ENCODE data around the gene IL22.
A peak's percentile ranks its signal among the peaks of the same experiment; 100 is the strongest.
"Not testable (repeated sequence)": the region's sequence is repeated elsewhere in the genome, so short reads cannot be mapped to it uniquely, and the experiment has no call there.

The IL22 gene

GRCh38 chr12:68229956-68230355 is 23.4 kb downstream of the IL22 start:
- no peak for DNase-seq (ENCODE audit: low spot score)

GRCh38 chr12:68227356-68227755 is 26.0 kb downstream of the IL22 start:
- DNase-seq (ENCODE audit: low spot score), result no peak

DNA sequence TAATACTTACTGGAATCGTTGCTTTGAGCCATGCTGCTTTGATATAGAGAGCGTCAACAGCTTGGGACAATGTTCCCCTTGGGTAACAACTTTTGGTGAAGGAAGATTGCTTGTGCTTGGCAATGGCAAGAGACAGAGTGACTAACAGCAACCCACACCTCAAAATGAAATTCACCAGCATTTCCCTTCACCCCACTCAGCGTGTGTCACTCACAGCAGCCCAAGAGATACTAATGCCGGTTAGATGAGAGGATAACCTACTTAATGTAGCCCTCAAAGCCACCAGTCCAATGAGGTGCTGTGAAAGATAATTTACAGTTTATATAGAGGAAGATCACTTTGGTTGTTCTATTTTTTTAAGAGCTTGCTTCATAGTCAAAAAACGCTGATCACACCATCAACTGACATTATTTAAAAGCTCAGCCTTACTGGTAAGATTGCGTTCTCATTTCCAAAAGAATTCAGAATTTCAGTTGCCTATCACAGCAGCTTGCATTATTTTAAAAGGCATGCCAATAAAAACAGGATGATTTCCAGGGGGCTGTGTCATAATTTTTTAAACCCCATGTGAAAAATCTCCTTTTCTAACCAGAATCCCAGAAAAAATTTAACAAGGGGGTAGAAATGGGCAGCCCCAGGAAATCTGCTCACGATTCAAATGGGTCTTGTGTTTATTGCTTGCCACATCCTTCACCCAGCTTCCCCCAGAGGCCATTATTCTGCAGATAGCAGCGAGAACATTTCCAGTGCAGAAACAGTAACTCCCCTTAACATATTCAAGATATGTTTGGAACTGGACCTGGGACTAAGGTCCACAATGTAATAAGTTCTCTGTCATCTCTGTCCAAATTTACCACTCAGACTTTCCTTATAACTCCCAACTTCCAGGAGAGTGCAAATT is 27.6 kb downstream of the IL22 start, which contains the start of gene IL26:
IL26 (minus strand) TSS at position 235 of the 901 bp plus-strand sequence; CDS start at position 181, 54 bp downstream.
- DNase-seq (ENCODE audit: low spot score), result no peak

- DNase-seq (ENCODE audit: low spot score), result peak; percentile 14
Observed at GRCh38 chr12:68224613-68225285, 28.7 kb downstream of the IL22 start.

DNA sequence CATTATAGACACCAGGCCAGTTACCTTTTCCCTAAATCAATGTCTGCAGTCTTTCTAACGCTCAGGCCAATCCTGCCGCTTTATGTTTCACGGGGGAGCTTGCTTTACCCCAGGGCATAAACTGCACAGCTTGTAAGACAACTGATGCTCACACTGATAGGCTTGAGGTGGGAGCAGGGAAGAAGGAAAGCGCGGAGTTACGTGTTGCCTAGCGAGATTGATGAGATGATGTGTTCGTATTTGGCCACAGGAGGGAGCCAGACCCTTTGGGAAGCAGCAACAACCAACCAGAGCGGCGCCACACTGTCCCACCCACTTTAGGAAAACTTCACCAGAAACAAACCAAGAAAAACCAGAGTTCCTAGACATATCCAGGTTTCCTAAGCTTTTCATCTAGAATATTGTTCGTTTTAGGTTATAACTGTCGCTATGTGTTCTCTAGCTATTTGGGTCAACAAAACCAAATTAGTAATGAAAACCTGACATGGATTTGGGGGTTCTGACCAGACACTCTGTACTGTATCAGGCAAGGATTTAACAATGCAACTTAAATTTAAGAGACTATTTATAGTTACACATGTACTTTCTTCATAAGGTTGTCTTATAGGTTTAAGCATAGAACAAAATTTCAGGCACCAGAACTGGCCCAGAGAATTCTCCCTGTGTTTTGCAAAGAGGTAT is 30.2 kb downstream of the IL22 start:
- DNase-seq (ENCODE audit: low spot score), result peak; percentile 88

DNA sequence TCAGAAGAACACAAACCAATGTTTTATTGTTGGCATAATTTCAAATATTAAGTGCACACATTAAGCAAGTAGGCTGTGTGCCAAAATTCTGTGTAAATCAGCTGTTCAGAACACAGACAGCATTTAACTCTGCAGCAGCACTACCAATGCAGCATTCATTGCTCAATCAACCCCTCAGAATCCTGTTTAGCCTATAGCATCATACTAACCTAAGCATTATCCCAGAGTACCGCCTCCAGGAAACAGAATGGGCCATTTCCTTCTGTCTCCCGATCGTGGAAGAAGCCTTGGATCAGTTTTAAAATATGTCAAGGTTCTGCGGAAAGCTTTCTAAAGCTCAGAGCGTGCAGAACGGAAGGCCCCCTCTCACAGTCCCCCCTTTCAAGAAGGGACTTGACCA is 31.1 kb downstream of the IL22 start:
- no peak for DNase-seq (ENCODE audit: low spot score)

- DNase-seq (ENCODE audit: low spot score), result no peak
Observed at GRCh38 chr12:68221497-68221896, 31.9 kb downstream of the IL22 start.

DNA sequence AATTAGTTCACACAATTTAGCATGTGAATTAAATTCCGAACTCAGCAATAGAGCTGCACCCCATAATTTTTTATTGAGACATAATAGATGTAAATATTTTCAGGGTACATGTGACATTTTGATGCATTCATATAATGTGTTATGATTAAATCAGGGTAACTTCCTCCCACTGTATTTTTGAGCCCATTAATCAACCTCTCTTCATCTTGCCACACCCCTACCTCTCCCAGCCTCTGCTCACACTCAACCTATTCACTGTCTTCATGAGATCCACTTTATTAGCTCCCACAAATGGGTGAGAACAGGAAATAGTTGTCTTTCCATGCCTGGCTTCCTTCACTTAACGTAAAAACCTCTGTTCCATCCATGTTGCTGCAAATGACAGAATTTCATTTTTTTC is 42.5 kb downstream of the IL22 start:
- no peak for DNase-seq (ENCODE audit: low spot score)

DNA sequence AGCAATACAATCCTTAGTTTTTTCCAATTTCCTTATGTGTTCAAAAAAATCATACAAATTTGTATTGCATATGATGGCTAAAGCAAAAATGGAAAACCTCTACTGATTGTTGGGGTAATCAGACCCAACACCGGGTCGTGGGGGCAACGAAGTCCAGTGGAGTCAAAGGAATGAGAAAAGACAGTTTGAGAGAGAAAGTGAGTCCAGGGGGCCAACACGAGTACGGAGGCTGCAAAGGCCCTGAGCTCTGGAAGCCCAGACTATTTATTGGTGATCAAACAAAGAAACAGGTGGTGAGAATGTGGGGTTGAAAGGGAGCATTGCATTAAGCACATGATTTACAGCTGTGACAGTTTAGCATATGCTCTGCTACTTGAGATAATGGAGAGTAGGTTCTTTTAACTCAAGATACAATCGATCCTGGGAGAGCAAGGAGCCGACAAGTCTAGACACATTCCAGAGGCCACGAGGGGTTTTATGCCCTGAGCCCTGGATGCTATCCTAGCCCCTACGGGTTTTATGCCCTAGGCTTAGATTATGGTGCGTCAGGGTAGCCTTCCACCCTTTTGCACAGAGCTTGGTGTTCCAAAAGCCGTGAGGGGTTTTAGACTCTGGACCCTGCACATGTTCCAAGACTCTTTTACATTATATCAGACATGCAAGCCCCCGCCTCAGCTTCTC is 44.2 kb downstream of the IL22 start:
- DNase-seq (ENCODE audit: low spot score), result not testable (repeated sequence)

GRCh38 chr12:68207276-68207675 is 46.1 kb downstream of the IL22 start:
- no peak for DNase-seq (ENCODE audit: low spot score)

- DNase-seq (ENCODE audit: low spot score), result no peak
Observed at GRCh38 chr12:68206446-68206845, 47.0 kb downstream of the IL22 start.

GRCh38 chr12:68203460-68203875 is 49.9 kb downstream of the IL22 start:
- no peak for DNase-seq (ENCODE audit: low spot score)

- no peak for DNase-seq (ENCODE audit: low spot score)
Observed at GRCh38 chr12:68200854-68201253, 52.5 kb downstream of the IL22 start.

- DNase-seq (ENCODE audit: low spot score), result no peak
Observed at GRCh38 chr12:68199127-68199526, 54.3 kb downstream of the IL22 start.

DNA sequence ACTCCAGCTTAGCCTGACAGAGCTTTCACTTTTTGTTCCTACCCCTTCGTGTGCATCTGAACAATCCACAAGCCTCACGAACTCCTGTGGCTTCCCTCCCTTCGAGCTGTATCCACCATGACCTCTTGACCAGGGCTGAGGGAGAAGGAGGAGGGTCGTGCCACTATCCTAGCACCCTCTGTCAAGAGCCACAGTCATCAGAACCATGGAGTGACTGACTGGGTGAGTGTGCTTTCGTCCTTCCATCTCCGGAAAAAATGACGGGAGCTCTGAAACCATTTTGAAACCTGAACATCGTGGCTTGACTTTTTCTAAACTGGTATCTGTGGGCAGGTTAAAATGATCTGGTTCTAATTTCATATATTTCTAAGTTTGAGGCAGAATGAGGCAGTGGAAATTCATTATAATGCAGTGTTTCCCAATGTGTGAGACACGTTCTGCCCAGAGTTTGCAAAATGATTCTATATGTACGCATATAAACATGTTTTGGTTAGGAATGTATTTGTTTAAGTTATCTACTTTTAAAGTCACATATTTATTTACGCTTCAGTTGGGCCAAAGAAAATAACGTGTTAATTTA is 54.8 kb downstream of the IL22 start:
- no peak for DNase-seq (ENCODE audit: low spot score)

Measured in RKO (cell line).